ENCODE data around the gene ATP6V0A1.

GRCh38 chr17:42547698-42548069 lies 89.0 kb downstream of the ATP6V0A1 start:
- TF ChIP-seq CTCF (IDR thresholded peaks at IDR 0.05) = no peak
- no peak for TF ChIP-seq ZFX (IDR thresholded peaks at IDR 0.05; ENCODE audit: borderline replicate concordance)

Data from 22Rv1 (cell line).